HG03521 (cell line): ENCODE measurements around the gene TUBA8.
"Not testable (repeated sequence)": the region's sequence is repeated elsewhere in the genome, so short reads cannot be mapped to it uniquely, and the experiment has no call there.

Source experiments
- ATAC-seq: cut with Tn5 transposase; IDR thresholded peaks from one replicate; pipeline ENCODE4 v1.9.1; 2021; ENCODE audit warnings: mild to moderate bottlenecking, moderate library complexity; ENCODE audit not compliant: unreplicated experiment

The TUBA8 gene

DNA sequence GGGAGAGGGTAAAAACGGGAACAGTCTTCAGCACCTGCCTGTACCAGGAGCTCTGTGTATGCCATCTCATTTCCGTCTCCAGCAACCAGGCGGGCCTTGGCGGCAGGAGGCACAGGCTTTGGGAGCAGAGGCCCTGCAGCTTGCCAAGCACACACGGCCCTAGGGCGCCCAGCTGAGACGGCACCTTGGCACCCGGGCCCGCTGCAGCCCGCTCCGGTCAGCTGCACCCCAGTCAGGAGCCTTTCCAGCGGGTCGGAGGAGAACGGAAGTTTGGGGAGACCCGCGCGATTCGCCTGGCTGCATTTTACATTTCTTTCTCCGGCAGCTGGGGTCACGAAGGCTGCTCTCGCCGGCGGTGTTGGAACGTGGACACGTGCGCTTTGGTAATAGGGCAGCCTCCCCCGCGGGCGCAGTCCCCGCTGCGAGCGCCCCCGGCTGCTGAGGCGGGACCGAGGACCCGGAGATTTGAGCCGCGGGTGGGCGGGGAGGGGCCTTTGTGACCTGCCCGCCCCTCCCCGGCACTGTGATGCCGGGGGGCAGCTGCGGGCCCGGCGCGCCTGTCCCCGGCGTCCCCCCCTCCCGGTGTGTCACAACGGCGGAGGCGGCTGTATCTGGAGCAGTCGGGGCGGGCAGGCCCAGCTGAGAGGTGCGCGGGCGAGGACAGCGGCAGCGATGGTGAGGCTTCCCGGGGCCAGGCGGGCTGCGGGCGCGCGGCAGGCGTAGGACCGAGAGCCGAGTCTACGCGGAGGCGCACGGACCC is at the start of gene TUBA8:
Gene TUBA8 (plus strand): TSS at position 616 of the 760 bp plus-strand sequence. CDS start 57 bp downstream, at position 673.
- no peak for ATAC-seq

DNA sequence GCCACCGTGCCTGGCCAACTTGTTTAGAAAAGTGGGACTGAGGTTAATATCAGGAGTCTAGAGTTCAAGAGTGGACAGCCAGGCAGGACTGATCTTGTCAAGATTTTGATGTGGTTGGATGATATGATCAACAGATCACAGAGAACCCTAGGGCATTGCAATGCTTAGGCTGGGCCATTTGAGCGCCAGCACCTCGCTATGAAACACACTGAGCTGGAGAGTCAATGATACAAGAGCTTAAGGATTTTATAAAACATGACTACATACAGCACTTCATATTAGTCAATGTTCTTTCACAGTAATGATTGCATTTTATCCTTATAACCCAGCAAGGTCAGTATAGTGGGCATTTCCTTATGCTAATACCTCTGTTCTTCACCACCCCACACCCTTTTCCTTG is 48.2 kb upstream of the TUBA8 start:
- no peak for ATAC-seq

- ATAC-seq: no peak
Observed at GRCh38 chr22:18063306-18063705, 47.3 kb upstream of the TUBA8 start.

- not testable (repeated sequence) for ATAC-seq
Observed at GRCh38 chr22:18063715-18064114, 46.9 kb upstream of the TUBA8 start.

- no peak for ATAC-seq
Observed at GRCh38 chr22:18064636-18065035, 46.0 kb upstream of the TUBA8 start.

DNA sequence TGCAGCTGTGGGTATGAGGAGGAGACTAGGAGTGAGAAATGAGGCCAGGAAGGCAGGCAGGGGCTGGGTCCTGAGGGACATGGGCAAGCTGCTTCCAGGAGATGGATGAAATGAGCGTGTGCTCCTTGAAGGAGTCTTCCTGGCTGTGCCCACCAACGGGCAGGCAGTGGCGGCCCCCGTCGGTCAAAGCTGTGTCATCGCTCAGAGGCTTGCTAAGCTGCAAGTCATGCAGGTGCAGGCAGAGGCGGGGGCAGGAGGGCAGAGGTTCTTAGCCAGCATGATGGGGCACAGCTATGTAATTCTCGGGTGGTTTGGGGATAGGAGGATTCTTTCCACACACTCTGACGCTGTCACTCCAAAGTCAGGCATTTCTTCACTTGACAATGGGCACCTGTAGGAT is 45.4 kb upstream of the TUBA8 start:
- no peak for ATAC-seq

DNA sequence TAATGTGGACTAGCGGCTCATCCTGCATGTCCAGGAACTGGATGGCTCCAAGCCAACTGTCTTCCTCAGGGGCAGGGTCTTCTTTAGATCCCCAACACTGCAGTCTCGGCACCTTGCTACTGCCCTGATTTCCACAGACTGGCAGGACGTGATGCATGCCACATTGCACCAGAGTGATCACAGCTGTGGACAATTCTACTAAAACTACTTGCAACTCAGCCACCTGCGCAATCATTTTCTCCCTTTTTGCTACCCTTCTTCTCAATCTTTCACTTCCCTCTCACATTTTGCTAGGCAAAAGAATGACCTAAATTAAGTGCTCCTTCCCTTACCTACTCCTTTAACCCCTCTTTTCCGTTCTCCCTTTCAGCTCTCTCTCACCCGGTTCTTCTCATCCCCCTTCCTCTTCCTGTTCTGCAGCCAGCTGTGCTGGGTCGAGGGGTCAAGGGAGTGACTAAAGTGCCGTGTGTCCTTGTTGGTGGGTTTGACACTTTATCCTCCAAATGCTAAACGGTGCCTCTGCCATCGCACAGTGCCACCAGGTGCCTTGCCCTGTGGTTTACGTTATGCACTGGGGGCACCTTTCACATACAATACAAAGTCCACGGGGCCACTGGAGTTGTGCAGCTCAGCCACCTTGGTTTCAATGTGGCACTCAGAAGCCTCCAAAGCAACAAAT is 44.3 kb upstream of the TUBA8 start:
- ATAC-seq: no peak

DNA sequence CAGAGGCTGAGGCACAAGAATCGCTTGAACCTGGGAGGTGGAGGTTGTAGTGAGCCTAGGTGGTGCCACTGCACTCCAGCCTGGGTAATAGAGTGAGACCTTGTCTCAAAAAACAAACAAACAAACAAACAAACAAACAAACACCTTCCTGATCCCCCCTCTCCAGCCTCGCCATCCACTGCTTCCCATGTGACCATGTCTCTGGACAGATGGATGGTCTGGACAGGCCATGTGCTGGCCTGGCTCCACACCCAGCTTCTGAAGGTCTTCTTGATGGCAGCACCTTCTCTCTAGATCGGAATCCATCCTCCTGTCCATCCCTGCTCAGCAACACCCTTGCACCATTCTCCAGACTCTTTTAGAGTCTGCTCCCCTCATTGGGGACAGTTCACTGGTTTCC is 43.5 kb upstream of the TUBA8 start:
- no peak for ATAC-seq

DNA sequence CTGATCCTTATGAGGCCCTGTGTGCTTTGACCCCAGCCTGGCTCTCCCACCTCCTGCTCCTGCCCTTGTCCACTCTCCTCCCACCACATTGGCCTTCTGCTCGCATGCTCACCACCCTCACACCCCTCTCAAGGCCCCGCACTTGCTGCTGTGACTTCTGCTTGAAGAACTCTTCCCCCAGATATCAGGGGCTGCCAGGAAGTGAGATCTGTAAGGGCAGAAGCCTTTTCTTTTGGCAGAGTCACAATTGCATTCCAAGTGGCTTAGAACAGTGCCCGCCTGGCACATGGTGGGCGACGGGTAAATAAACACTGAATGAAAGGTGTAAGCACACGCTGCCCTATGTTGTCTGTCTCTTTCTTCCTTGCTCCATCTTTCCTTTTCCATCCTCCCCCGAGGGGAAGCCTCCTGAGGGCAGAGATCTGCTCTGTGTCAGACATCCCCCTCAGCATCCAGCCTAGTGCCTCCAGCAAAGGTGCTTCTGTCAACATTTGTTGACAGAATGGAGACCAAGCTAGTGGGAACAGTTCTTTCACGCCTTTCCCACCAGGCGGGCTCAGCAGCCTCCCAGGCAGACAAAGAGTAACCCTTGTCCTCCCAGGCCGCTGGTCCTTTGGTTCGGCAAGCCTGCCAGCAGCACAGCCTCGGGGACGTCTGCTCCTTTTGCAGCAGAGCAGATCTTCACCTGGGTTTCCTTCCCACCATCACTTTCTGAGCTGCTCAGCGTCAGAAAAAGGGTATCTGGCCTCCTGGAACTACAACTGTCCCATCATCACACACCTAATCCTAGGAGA is 42.9 kb upstream of the TUBA8 start:
- ATAC-seq: no peak

DNA sequence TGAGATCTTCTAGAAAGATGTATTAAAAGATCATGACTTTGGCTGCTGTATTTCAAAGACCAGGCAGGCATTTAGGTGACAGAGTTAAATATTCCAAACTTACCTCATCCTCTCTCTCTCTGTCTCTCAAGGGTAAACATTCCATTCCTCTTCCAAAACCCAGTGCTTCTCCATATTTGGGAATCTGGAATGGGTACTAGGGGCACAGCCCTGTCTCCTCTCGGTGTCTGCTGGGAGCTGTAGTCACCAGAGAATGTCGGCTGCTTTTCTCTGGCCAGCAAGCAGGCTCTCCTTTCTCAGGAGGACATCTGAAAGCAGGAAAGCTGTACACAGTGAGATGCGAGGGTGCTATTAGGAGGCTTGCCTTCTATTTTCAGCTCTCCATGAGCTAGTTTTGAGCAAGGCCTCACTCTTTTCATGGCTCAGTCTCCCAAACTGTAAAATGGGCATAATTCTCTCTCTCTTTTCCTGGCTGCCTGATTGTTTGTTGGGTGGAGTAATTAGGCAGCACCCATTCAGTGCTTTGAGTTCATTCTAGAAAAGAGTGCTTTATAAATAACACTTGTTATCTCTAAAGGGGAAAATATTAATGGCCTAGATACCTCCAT is 42.1 kb upstream of the TUBA8 start:
- ATAC-seq: no peak

DNA sequence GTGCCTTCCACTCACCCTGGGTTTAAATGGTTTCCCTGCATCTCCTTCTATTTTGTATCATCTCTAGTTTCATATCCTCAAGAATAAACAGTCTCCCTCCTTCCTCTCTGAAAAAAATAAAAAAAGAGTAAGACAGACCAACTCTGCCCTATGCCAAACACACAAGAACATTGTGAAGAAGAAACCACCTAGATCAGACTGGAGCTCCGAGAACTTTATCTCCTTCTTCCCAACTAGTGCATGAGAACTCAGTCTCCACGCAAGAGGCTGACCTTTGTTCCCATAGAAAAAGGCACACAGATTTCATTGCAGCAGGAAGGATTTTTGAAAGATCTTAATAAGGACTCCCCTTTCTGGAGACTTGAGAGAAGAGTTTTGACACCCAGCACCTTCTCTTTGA is 41.6 kb upstream of the TUBA8 start:
- ATAC-seq: no peak

DNA sequence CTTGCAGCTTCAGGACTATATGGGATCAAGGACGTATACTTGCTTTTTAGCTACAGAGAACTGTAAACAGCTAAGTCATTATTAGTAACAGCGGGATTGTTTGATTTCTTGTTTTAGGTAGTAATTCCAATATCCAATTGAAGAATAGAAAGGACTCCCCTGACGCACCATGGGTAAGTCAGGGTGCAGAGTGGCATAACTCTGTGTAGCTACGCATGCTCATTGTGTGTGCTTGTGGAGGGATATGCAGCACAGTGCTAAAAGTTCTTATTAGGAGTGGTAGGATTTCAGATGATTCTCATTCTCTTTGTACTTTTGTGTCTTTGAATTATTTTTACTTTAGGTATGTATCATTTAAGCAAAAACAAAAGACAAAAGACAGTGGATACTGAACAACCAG is 40.6 kb upstream of the TUBA8 start:
- ATAC-seq: no peak

DNA sequence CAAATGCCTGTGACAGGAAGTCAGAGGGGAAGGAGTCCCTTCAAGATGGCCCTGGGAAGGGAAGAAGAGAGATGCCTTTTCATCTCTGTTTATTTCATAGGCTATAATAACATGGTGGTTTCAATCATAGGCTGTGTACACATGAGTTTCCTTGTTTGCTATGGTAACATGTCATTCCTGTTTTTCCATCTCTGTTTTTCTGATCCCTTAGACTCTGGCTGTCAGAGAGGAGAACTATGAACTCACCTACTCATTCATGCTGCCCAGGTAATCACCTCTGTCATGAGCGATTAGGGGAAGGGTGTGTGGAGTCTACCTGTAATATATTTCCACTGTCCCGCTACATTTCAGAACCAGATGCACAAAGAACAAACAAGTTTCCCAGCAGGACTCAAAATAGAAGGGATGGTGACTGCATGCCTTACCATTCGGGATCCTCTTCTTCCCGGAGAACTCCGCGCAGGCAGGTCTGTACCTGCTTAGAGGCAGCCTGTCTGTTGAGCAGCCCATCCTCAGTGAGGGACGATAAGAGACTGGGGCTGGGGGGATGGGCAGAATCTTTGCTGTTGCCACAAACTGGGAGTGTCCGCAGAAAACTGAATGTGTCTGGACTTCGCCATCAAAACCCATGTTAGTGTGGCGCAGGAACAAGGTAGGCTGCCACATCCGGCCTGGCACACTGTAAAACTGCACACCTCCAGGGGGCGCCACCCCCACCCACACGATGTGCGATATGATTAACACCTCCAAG is 39.9 kb upstream of the TUBA8 start:
- no peak for ATAC-seq

DNA sequence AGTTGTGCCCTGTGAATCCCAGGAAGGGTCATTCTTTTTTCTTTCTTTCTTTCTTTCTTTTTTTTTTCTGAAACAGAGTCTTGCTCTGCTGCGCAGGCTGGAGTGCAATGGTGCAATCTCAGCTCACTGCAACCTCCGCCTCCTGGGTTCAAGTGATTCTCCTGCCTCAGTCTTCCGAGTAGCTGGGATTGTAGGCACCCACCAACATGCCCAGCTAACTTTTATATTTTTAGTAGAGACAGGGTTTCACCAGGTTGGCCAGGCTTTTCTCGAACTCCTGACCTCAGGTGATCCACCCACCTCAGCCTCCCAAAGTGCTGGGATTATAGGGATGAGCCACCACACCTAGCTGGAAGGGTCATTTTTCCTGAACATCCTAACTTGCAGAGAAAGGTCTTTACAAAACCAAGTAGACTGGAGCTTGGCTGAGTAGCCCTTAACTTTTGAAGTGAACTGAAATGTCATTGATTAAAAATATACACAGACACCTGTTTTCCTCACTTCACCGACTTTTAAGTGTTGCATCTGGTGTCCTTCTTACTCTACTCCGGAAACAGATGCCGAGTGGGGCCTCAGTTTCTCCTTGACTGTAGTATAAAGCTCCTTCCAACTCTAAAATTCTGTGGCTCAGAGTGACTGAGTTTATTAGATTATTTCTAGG is 39.2 kb upstream of the TUBA8 start:
- not testable (repeated sequence) for ATAC-seq

DNA sequence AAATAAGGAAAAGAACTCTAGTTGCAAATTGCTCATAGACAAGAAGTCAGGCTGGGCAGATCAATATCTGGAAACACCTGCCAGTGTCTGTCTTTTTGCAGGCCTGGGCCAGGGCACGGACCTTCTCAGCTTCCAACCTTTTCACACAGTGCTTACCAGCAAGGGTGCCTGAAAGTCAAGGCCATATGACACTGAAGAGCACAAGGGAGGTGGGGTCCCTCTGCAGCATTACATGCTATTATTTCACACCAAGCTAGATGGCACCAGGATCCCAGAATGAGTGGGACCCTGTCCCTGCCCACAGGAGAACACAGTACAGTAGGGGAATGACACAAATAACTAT is 38.7 kb upstream of the TUBA8 start:
- ATAC-seq: no peak

GRCh38 chr22:18073467-18073866 is 37.1 kb upstream of the TUBA8 start:
- no peak for ATAC-seq

DNA sequence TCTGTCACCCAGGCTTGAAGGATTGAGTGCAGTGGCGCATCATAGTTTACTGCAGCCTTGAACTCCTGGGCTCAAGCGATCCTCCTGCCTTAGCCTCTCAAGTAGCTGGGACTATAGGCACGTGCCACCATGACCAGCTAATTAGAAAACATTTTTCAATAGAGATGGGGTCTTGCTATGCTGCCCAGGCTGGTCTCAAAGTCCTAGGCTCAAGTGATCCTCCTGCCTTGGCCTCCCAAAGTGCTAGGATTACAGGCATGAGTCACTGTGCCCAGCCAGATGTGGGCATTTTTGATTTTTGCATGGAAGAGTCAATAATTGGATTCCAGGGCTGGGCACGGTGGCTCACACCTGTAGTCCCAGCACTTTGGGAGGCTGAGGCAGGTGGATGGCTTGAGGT is 36.7 kb upstream of the TUBA8 start:
- not testable (repeated sequence) for ATAC-seq

GRCh38 chr22:18075101-18075719 is 35.4 kb upstream of the TUBA8 start:
- ATAC-seq: no peak

DNA sequence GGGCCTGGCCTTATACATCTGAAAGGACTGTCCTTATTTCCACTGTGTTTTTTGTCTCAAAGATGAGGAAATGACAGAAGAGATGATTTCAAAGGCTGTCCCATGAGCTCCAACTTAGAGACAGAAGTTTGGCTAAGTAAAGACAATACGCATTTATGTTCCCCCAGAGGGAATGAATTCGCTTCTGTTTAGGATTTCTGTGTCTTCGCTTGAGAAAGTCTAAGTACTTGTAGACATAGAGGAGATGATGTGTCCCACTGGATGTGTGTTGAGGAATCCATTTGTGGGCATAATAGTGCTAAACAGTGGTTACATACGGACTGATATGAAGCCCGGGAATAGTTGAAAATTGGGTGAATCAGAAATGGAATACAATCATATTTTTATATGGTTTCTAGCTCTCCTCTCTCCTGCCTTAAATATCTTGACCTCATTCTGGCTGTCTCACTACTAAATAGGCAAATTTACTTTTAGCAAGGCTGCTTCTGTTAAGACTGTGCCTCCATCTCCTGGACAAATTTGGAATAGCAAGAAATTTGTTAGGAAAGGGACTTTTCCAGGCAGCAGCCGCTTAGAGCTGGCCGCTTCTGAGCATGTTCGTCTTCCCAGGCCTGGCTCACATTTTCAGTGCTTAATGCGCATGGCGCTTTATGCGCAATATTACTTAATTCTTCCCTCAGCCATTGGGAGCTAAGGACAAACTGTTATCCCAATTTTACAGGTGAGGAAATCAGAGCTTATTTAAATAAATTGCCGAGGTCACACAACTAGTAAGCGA is 34.7 kb upstream of the TUBA8 start:
- no peak for ATAC-seq
